ENCODE results near the gene NOP56. TPM values are rescaled to one million over a fixed set of nuclear protein-coding genes. Genes with fewer than 3 reads are reported as not detected.

The NOP56 gene
- total RNA-seq, 4 donors from 2014 or later: 80.0 to 141 (median 87.6) TPM

- 87 to 91% methylated on average over 9 of the region's 9 CpGs for WGBS, 2 donors
- Histone ChIP-seq H3K27me3 (no peaks in the 10 kb centered on the region), H3K36me3 (peaks cover 0 to 52% (median 0%) of the 10 kb centered on the region in 3 donors), H3K4me1 (no peaks in the 10 kb centered on the region), H3K4me3 (no peak overlapping the region), H3K27ac (no peak overlapping the region), H3K9me3 (no peaks in the 10 kb centered on the region)
- TF ChIP-seq POLR2A (IDR thresholded peaks at IDR 0.05) (no peak), EP300 (IDR thresholded peaks at IDR 0.05) (no peak)
- TF ChIP-seq, protein P1, sequence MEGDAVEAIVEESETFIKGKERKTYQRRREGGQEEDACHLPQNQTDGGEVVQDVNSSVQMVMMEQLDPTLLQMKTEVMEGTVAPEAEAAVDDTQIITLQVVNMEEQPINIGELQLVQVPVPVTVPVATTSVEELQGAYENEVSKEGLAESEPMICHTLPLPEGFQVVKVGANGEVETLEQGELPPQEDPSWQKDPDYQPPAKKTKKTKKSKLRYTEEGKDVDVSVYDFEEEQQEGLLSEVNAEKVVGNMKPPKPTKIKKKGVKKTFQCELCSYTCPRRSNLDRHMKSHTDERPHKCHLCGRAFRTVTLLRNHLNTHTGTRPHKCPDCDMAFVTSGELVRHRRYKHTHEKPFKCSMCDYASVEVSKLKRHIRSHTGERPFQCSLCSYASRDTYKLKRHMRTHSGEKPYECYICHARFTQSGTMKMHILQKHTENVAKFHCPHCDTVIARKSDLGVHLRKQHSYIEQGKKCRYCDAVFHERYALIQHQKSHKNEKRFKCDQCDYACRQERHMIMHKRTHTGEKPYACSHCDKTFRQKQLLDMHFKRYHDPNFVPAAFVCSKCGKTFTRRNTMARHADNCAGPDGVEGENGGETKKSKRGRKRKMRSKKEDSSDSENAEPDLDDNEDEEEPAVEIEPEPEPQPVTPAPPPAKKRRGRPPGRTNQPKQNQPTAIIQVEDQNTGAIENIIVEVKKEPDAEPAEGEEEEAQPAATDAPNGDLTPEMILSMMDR (IDR thresholded peaks at IDR 0.05): no peak
- DNase-seq (ENCODE audit: low spot score in 2 of 2): no peak
Observed at GRCh38 chr20:2640899-2641298, 11.5 kb upstream of the NOP56 start.

- no peak for TF ChIP-seq EP300 (IDR thresholded peaks at IDR 0.05)
- TF ChIP-seq, protein P1 (IDR thresholded peaks at IDR 0.05): no peak
- TF ChIP-seq POLR2A (IDR thresholded peaks at IDR 0.05): no peak
- no peaks in the 10 kb centered on the region for H3K27me3 ChIP-seq
Observed at GRCh38 chr20:2643708-2644107, 8.7 kb upstream of the NOP56 start.

GRCh38 chr20:2652724-2653555, 508 bp downstream of the NOP56 start:
- no peaks in the 10 kb centered on the region for H3K27me3 ChIP-seq
- H3K4me3 ChIP-seq: peak overlapping the region; percentile 69 to 95 (median 90)
- TF ChIP-seq, protein P1 (IDR thresholded peaks at IDR 0.05): peak in 1 of 5 experiments; percentile 7
- TF ChIP-seq POLR2A (IDR thresholded peaks at IDR 0.05): no peak
- 0 to 1% methylated on average over 31 to 32 of the region's 56 CpGs for WGBS, 2 donors
- H3K9me3 ChIP-seq: no peaks in the 10 kb centered on the region
- peak in 1 of 2 donors; percentile 12 for DNase-seq (ENCODE audit: low spot score in 2 of 2)
- H3K36me3 ChIP-seq: peaks cover 3 to 40% (median 29%) of the 10 kb centered on the region in 3 donors
- peak overlapping the region; percentile 54 to 95 (median 88) for H3K27ac ChIP-seq
- H3K4me1 ChIP-seq: peaks cover 0 to 26% (median 19%) of the 10 kb centered on the region in 4 donors

More at GRCh38 chr20:2643708-2644107, 8.7 kb upstream of the NOP56 start:
- Histone ChIP-seq H3K36me3 (peaks cover 0 to 52% (median 0%) of the 10 kb centered on the region in 3 donors), H3K27ac (no peak overlapping the region), H3K9me3 (no peaks in the 10 kb centered on the region), H3K4me1 (peaks cover 0 to 7% (median 0%) of the 10 kb centered on the region in 4 donors), H3K4me3 (no peak overlapping the region)
- DNase-seq (ENCODE audit: low spot score in 2 of 2): no peak
- 45 to 100% methylated on average over 1 of the region's 1 CpG for WGBS, 2 donors

DNA sequence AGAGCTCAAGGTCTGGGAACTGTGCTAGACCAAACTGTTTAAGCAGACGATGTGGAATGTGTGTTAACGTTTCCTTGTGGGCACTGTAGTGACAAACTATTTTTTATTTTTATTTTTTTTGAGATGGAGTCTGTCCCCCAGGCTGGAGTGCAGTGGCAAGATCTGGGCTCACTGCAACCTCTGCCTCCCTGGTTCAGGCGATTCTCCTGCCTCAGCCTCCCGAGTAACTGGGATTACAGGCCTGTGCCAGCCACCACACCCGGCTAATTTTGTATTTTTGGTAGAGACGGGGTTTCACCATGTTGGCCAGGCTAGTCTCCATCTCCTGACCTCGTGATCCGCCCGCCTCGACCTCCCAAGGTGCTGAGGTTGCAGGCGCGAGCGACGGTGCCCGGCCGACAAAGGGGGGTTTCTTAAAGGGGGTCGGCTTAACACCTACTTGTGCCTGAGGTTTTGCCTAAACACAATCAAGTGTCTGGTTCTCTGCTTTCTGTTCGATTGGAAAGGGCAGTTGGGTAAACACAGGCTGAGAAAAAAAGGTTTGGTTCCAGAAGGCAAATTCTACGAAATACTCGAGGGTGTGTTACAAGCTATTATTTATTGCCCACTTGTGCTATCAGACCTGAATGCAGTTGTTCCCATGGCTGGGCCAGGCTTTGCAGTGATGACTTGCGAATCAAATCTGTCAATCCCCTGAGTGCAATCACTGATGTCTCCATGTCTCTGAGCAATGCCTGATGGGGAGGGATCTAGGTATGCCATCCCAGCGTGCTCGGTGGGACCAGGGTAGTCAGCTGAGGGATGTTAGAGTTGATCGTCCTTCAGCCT, 1.3 kb downstream of the NOP56 start:
- DNase-seq (ENCODE audit: low spot score in 2 of 2): no peak
- Histone ChIP-seq H3K36me3 (peaks cover 3 to 49% (median 36%) of the 10 kb centered on the region in 3 donors), H3K4me1 (peaks cover 0 to 26% (median 19%) of the 10 kb centered on the region in 4 donors), H3K27me3 (no peaks in the 10 kb centered on the region), H3K4me3 (peak overlapping the region; percentile 69 to 95 (median 90)), H3K9me3 (no peaks in the 10 kb centered on the region), H3K27ac (peak overlapping the region in 3 of 4 donors; percentile 11 to 95 (median 89))
- WGBS, 2 donors: 40 to 44% methylated on average over 24 of the region's 24 CpGs
- TF ChIP-seq POLR2A (IDR thresholded peaks at IDR 0.05) (no peak), EP300 (IDR thresholded peaks at IDR 0.05) (no peak)
- TF ChIP-seq, protein P1 (IDR thresholded peaks at IDR 0.05): no peak
